IMR-90 (cell line): ENCODE data around the gene NFILZ. TPM values are rescaled to one million over a fixed set of nuclear protein-coding genes. Genes with fewer than 3 reads are reported as not detected.

Experiments used
- ATAC-seq: fragments of 200-7000 bp; cut with Tn5 transposase; 2 replicates; pipeline ENCODE4 v1.9.1; 2020; ENCODE audit warnings: low read depth, mild to moderate bottlenecking, moderate library complexity
- BruUV-seq: library from RNA; stranded (reverse); fragments of 400-500 nt; replicated peaks from 2 replicates; lab custom pipeline; 2021; lab: Mats Ljungman, UMichigan
- CTCF ChIA-PET: fragments of 300-600 bp; formaldehyde crosslinking; extraction: SDS; loops from one replicate; lab custom pipeline; 2021; ENCODE audit warnings: antibody characterized with exemption; lab: Yijun Ruan, JAX
- POLR2A ChIA-PET: fragments of 300-600 bp; sonication (Branson Sonifier 250); formaldehyde crosslinking; loops from one replicate; lab custom pipeline; 2022; ENCODE audit warnings: antibody characterized with exemption; ENCODE audit not compliant: unreplicated experiment; lab: Charles Lee
- DNase-seq: peaks from one replicate; pipeline ENCODE4 v3.0.0; 2013
- H2AFZ ChIP-seq: replicated peaks from 2 replicates; pipeline ENCODE3; 2013; ENCODE audit warnings: low read length, mild to moderate bottlenecking; ENCODE audit not compliant: poor library complexity
- H2AK5ac ChIP-seq: 2 replicates; pipeline ENCODE4 v1.6.1; 2013; ENCODE audit warnings: low read depth, low read length, inconsistent platforms
- H2AK9ac ChIP-seq: replicated peaks from 2 replicates; pipeline ENCODE3; 2013; ENCODE audit warnings: mild to moderate bottlenecking, low read depth, low read length, moderate library complexity; ENCODE audit not compliant: poor library complexity
- H2BK120ac ChIP-seq: 2 replicates; pipeline ENCODE4 v1.6.1; 2013; ENCODE audit warnings: low read depth, low read length, inconsistent platforms
- H2BK15ac ChIP-seq: 3 replicates; pipeline ENCODE4 v1.6.1; 2013; ENCODE audit warnings: low read depth, low read length, inconsistent platforms
- H2BK20ac ChIP-seq: 2 replicates; pipeline ENCODE4 v1.6.1; 2013; ENCODE audit warnings: low read depth, mild to moderate bottlenecking, inconsistent platforms, low read length, moderate library complexity
- H2BK5ac ChIP-seq: 2 replicates; pipeline ENCODE4 v1.6.1; 2013; ENCODE audit warnings: mild to moderate bottlenecking, low read depth, low read length, inconsistent platforms; ENCODE audit not compliant: poor library complexity, severe bottlenecking
- H3K14ac ChIP-seq: replicated peaks from 2 replicates; pipeline ENCODE4 v1.6.1; 2013; ENCODE audit warnings: low read depth, low read length, inconsistent platforms
- H3K18ac ChIP-seq: 2 replicates; pipeline ENCODE4 v1.6.1; 2013; ENCODE audit warnings: low read depth, low read length, control low read depth
- H3K23ac ChIP-seq: 2 replicates; pipeline ENCODE4 v1.6.1; 2013; ENCODE audit warnings: low read depth, low read length, inconsistent platforms
- H3K27ac ChIP-seq: 2 replicates; pipeline ENCODE4 v1.5.1; 2013; ENCODE audit warnings: mild to moderate bottlenecking, control low read depth, low read length; ENCODE audit not compliant: insufficient read depth
- H3K27me3 ChIP-seq: 2 replicates; pipeline ENCODE4 v1.6.1; 2013; ENCODE audit warnings: low read length; ENCODE audit not compliant: control insufficient read depth, insufficient read depth
- H3K36me3 ChIP-seq: 2 replicates; pipeline ENCODE4 v1.6.1; 2013; ENCODE audit warnings: low read length, mixed read lengths; ENCODE audit not compliant: control insufficient read depth, insufficient read depth
- H3K4ac ChIP-seq: 2 replicates; pipeline ENCODE4 v1.6.1; 2013; ENCODE audit warnings: low read depth, low read length, inconsistent platforms
- H3K4me1 ChIP-seq: 2 replicates; pipeline ENCODE4 v1.6.1; 2013; ENCODE audit warnings: low read length, mixed read lengths; ENCODE audit not compliant: control insufficient read depth, insufficient read depth
- H3K4me2 ChIP-seq: 2 replicates; pipeline ENCODE4 v1.6.1; 2013; ENCODE audit warnings: low read depth, mild to moderate bottlenecking, control low read depth, low read length, moderate library complexity
- H3K4me3 ChIP-seq: 2 replicates; pipeline ENCODE4 v1.5.1; 2013; ENCODE audit warnings: low read depth, mild to moderate bottlenecking, control low read depth, low read length, moderate library complexity; ENCODE audit not compliant: insufficient read depth
- H3K56ac ChIP-seq: 2 replicates; pipeline ENCODE4 v1.6.1; 2013; ENCODE audit warnings: low read length, inconsistent platforms; ENCODE audit not compliant: insufficient read depth; ENCODE audit errors: extremely low read depth
- H3K79me1 ChIP-seq, 2 experiments: 2 replicates each; pipeline ENCODE4 v1.6.1; 2013; ENCODE audit warnings: low read length in 2 of 2, inconsistent platforms in 1 of 2, low read depth in 1 of 2
- H3K9ac ChIP-seq: 2 replicates; pipeline ENCODE4 v1.6.1; 2013; ENCODE audit warnings: low read depth, low read length, control low read depth
- H3K9me1 ChIP-seq: 2 replicates; pipeline ENCODE4 v1.6.1; 2013; ENCODE audit warnings: low read length, inconsistent platforms; ENCODE audit not compliant: insufficient read depth
- H3K9me3 ChIP-seq: 2 replicates; pipeline ENCODE4 v1.6.1; 2013; ENCODE audit warnings: low read length; ENCODE audit not compliant: control insufficient read depth, insufficient read depth
- H4K20me1 ChIP-seq: 2 replicates; pipeline ENCODE4 v1.6.1; 2013; ENCODE audit warnings: low read length, inconsistent platforms; ENCODE audit not compliant: insufficient read depth
- H4K5ac ChIP-seq: 2 replicates; pipeline ENCODE4 v1.6.1; 2013; ENCODE audit warnings: mild to moderate bottlenecking, low read depth, low read length, control low read depth
- H4K8ac ChIP-seq, 2 experiments: 2 replicates each; pipeline ENCODE4 v1.6.1; 2013; ENCODE audit warnings: low read depth in 2 of 2, low read length in 2 of 2, control low read depth in 1 of 2, inconsistent platforms in 1 of 2
- H4K91ac ChIP-seq: 2 replicates; pipeline ENCODE4 v1.6.1; 2013; ENCODE audit warnings: low read depth, low read length, inconsistent platforms; ENCODE audit not compliant: insufficient read depth
- BHLHE40 ChIP-seq: fragments of 150-350 bp; IDR thresholded peaks from 2 replicates; pipeline ENCODE4 v1.6.1; 2016; ENCODE audit warnings: mild to moderate bottlenecking, low read depth, low read length
- CHD1 ChIP-seq: IDR thresholded peaks from 2 replicates; pipeline ENCODE4 v1.6.1; 2012; ENCODE audit warnings: low read depth, low read length, improper control_type of control experiment
- FOS ChIP-seq: fragments of 150-350 bp; IDR thresholded peaks from 2 replicates; pipeline ENCODE4 v1.6.1; 2016; ENCODE audit warnings: low read depth, low read length
- MAFK ChIP-seq: IDR thresholded peaks from 2 replicates; pipeline ENCODE4 v1.6.1; 2012; ENCODE audit warnings: low read depth, low read length, improper control_type of control experiment
- MAZ ChIP-seq: IDR thresholded peaks from 2 replicates; pipeline ENCODE4 v1.6.1; 2012; ENCODE audit warnings: low read depth, mild to moderate bottlenecking, low read length, improper control_type of control experiment, moderate library complexity, borderline replicate concordance
- MXI1 ChIP-seq: IDR thresholded peaks from 2 replicates; pipeline ENCODE4 v1.6.1; 2012; ENCODE audit warnings: low read depth, mild to moderate bottlenecking, low read length, moderate library complexity, borderline replicate concordance
- NFE2L2 ChIP-seq: fragments of 150-350 bp; IDR thresholded peaks from 2 replicates; pipeline ENCODE4 v1.6.1; 2016; ENCODE audit warnings: low read depth, mild to moderate bottlenecking, low read length
- POLR2A ChIP-seq: IDR thresholded peaks from 2 replicates; pipeline ENCODE4 v1.6.1; 2012; ENCODE audit warnings: mild to moderate bottlenecking, low read depth, low read length
- RAD21 ChIP-seq: IDR thresholded peaks from 2 replicates; pipeline ENCODE4 v1.6.1; 2012; ENCODE audit warnings: low read length, improper control_type of control experiment
- RCOR1 ChIP-seq: IDR thresholded peaks from 2 replicates; pipeline ENCODE4 v1.6.1; 2012; ENCODE audit warnings: mild to moderate bottlenecking, low read length, improper control_type of control experiment; ENCODE audit not compliant: insufficient replicate concordance
- RFX5 ChIP-seq: IDR thresholded peaks from 2 replicates; pipeline ENCODE4 v1.8.0; 2012; ENCODE audit warnings: low read depth, mild to moderate bottlenecking, low read length, moderate library complexity
- SMC3 ChIP-seq: fragments of 150-350 bp; IDR thresholded peaks from 2 replicates; pipeline ENCODE4 v1.6.1; 2016; ENCODE audit warnings: low read depth, mild to moderate bottlenecking, antibody characterized with exemption, low read length, moderate library complexity
- dilution Hi-C: fragments of 300-500 bp; cut with HindIII; formaldehyde crosslinking; loops from one replicate; pipeline ENCODE4 v1.14.3; 2018; ENCODE audit warnings: low sequenced_read_pairs; ENCODE audit not compliant: unreplicated experiment
- in situ Hi-C: fragments of 300-500 bp; cut with MboI; formaldehyde crosslinking; loops from 3 replicates; pipeline ENCODE4 v1.14.3; 2019; ENCODE audit warnings: low sequenced_read_pairs, inconsistent platforms, mixed read lengths
- intact Hi-C: fragments of 100-400 bp; cut with micrococcal nuclease; formaldehyde crosslinking; loops from 2 replicates; pipeline ENCODE4 v1.10.0; 2022
- polyA plus RNA-seq, 3 experiments: library from polyadenylated mRNA; depleted of rRNA; stranded (reverse); fragments of >200 nt; gene quantifications; 2 replicates each; pipeline ENCODE4 v1.2.3, GENCODE V29; 2012; ENCODE audit warnings: low replicate concordance in 1 of 3
- total RNA-seq: library from RNA; depleted of rRNA; stranded (reverse); fragments of >200 nt; gene quantifications from 2 replicates; pipeline ENCODE4 v1.2.3, GENCODE V29; 2012
- TF ChIP-seq, protein P1 (sequence below): fragments of 150-350 bp; IDR thresholded peaks from 2 replicates; pipeline ENCODE4 v1.6.1; 2017; ENCODE audit warnings: mild to moderate bottlenecking, antibody characterized with exemption, low read length, low read depth

The NFILZ gene
- total and polyA plus RNA-seq, 2 of the 4 experiments (the other 2 are of a cell fraction), result not detected

DNA sequence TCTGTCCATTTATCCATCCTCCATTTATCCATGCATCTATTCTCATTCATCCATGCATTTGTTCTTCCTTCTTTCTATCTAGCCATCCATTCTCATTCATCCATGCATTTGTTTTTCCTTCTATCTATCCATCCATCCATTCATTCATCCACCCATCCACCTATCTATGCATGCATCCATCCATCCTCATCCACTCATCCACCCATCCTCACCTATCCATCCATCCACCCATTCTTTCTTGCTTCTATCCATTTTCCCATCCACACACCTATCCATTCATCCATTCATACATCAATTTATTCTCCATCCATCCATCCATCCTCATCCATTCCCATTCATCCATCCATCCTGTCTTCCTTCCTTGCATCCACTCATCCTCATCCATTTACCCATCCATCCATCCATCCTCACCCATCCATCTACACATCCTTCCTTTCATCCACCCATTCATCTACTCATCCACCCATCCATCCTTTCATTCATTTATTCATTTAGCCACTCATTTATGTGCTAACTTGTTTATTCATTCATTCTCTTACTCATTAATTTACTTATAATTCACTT is 47.9 kb downstream of the NFILZ start:
- Histone ChIP-seq H3K14ac (no peak overlapping the region), H2BK5ac (peak overlapping the region; percentile 62), H3K23ac (no peak overlapping the region), H3K9me3 (peaks cover 21% of the 10 kb centered on the region), H4K20me1 (no peaks in the 10 kb centered on the region), H3K36me3 (no peaks in the 10 kb centered on the region), H3K79me1 (no peaks in the 10 kb centered on the region), H4K91ac (no peak overlapping the region), H3K9ac (no peak overlapping the region), H3K27me3 (no peaks in the 10 kb centered on the region), H2AK9ac (no peak overlapping the region), H2AFZ (no peak overlapping the region), H2AK5ac (no peak overlapping the region), H2BK20ac (no peak overlapping the region), H3K4me1 (no peaks in the 10 kb centered on the region), H4K8ac (no peak overlapping the region), H3K4ac (no peak overlapping the region), H2BK15ac (no peak overlapping the region), H3K18ac (no peak overlapping the region), H3K4me2 (no peak overlapping the region), H3K4me3 (no peak overlapping the region), H4K5ac (no peak overlapping the region), H3K27ac (no peak overlapping the region), H3K56ac (no peak overlapping the region), H3K9me1 (no peaks in the 10 kb centered on the region), H2BK120ac (no peak overlapping the region)
- intact Hi-C loops, result no loop called here
- CTCF ChIA-PET, result no interaction called here
- ATAC-seq (no peak), DNase-seq (no peak)
- no TSS peak for BruUV-seq
- in situ Hi-C loops, result no loop called here
- TF ChIP-seq RCOR1, result no peak
- no peak for TF ChIP-seq MXI1
- TF ChIP-seq, protein P1, sequence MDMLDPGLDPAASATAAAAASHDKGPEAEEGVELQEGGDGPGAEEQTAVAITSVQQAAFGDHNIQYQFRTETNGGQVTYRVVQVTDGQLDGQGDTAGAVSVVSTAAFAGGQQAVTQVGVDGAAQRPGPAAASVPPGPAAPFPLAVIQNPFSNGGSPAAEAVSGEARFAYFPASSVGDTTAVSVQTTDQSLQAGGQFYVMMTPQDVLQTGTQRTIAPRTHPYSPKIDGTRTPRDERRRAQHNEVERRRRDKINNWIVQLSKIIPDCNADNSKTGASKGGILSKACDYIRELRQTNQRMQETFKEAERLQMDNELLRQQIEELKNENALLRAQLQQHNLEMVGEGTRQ, result no peak
- TF ChIP-seq CHD1, result no peak
- TF ChIP-seq BHLHE40, result no peak
- TF ChIP-seq SMC3, result no peak
- TF ChIP-seq POLR2A, result no peak
- no peak for TF ChIP-seq NFE2L2
- no peak for TF ChIP-seq MAZ
- TF ChIP-seq RFX5, result no peak
- TF ChIP-seq MAFK, result no peak
- TF ChIP-seq FOS, result no peak
- TF ChIP-seq RAD21, result no peak
- POLR2A ChIA-PET, result no interaction called here
- dilution Hi-C loops, result no loop called here
